HEK293 (cell line): ENCODE results near the gene C1orf35.
A peak's percentile ranks its signal among the peaks of the same experiment; 100 is the strongest.

Source experiments
- CTCF ChIA-PET: fragments of 350-600 bp; formaldehyde crosslinking; extraction: SDS; loops from one replicate; lab custom pipeline; 2021; ENCODE audit warnings: antibody characterized with exemption; lab: Yijun Ruan, JAX
- POLR2A ChIA-PET: fragments of 300-600 bp; formaldehyde crosslinking; extraction: SDS; loops from one replicate; lab custom pipeline; 2020; ENCODE audit warnings: antibody characterized with exemption, inconsistent platforms; lab: Yijun Ruan, JAX
- H3K27ac ChIP-seq: fragments of 200-500 bp; sonication (Bioruptor generic); 2 replicates; pipeline ENCODE4 v1.5.1; 2014; ENCODE audit warnings: low read depth, low read length, control low read depth, inconsistent platforms; ENCODE audit errors: extremely low read depth
- H3K36me3 ChIP-seq, 2 experiments: fragments of 200-500 bp in 1 of 2; sonication (Bioruptor generic) in 1 of 2; 1 replicate in 1 of 2; 2 replicates in 1 of 2; pipeline ENCODE4 v1.5.1; 2014 to 2017; ENCODE audit warnings: inconsistent platforms in 2 of 2, low read length in 2 of 2; ENCODE audit not compliant: control insufficient read depth in 2 of 2, insufficient read depth in 1 of 2
- H3K4me1 ChIP-seq: fragments of 200-500 bp; sonication (Bioruptor generic); 2 replicates; pipeline ENCODE4 v1.5.1; 2014; ENCODE audit warnings: mild to moderate bottlenecking, low read length, inconsistent platforms; ENCODE audit not compliant: control insufficient read depth, insufficient read depth
- H3K4me3 ChIP-seq: 2 replicates; pipeline ENCODE4 v1.5.1; 2011; ENCODE audit warnings: low read depth, mild to moderate bottlenecking, control low read depth, low read length, moderate library complexity
- H3K9me3 ChIP-seq: fragments of 200-500 bp; sonication (Bioruptor generic); 2 replicates; pipeline ENCODE4 v1.5.1; 2014; ENCODE audit warnings: low read depth, low read length, inconsistent platforms; ENCODE audit not compliant: control insufficient read depth, insufficient read depth
- GLI2 ChIP-seq: fragments of 450-650 bp; formaldehyde crosslinking; IDR thresholded peaks from 2 replicates; pipeline ENCODE4; 2017; ENCODE audit warnings: missing biosample characterization, missing genetic modification characterization, low read depth, borderline replicate concordance
- GLIS2 ChIP-seq: fragments of 450-650 bp; formaldehyde crosslinking; IDR thresholded peaks from 2 replicates; pipeline ENCODE4 v1.5.1; 2016; ENCODE audit warnings: missing biosample characterization, missing genetic modification characterization
- MYNN ChIP-seq: fragments of 450-650 bp; formaldehyde crosslinking; IDR thresholded peaks from 2 replicates; pipeline ENCODE4 v1.5.1; 2016; ENCODE audit warnings: missing biosample characterization, missing genetic modification characterization, borderline replicate concordance
- PRDM10 ChIP-seq: fragments of 450-650 bp; formaldehyde crosslinking; IDR thresholded peaks from 2 replicates; pipeline ENCODE4 v1.5.1; 2016; ENCODE audit warnings: missing biosample characterization, missing genetic modification characterization
- ZBTB1 ChIP-seq: fragments of 450-650 bp; formaldehyde crosslinking; IDR thresholded peaks from 2 replicates; pipeline ENCODE4 v1.5.1; 2016; ENCODE audit warnings: missing biosample characterization, missing genetic modification characterization
- ZNF266 ChIP-seq: fragments of 450-650 bp; formaldehyde crosslinking; IDR thresholded peaks from 2 replicates; pipeline ENCODE4 v1.5.1; 2016; ENCODE audit warnings: missing biosample characterization, missing genetic modification characterization, low read depth
- ZNF473 ChIP-seq: fragments of 450-650 bp; formaldehyde crosslinking; IDR thresholded peaks from 2 replicates; pipeline ENCODE4 v1.5.1; 2017; ENCODE audit warnings: missing biosample characterization, missing genetic modification characterization
- ZNF518A ChIP-seq: fragments of 450-650 bp; formaldehyde crosslinking; conservative IDR thresholded peaks from 2 replicates; pipeline ENCODE4 v1.5.1; 2016; ENCODE audit warnings: low read depth, missing biosample characterization, missing genetic modification characterization
- TF ChIP-seq, protein P1 (sequence below): fragments of 450-650 bp; formaldehyde crosslinking; IDR thresholded peaks from 2 replicates; pipeline ENCODE4 v1.5.1; 2016; ENCODE audit warnings: missing biosample characterization, missing genetic modification characterization, low read depth
- TF ChIP-seq, protein P2 (sequence below): fragments of 450-650 bp; formaldehyde crosslinking; IDR thresholded peaks from 2 replicates; pipeline ENCODE4 v1.5.1; 2017; ENCODE audit warnings: missing biosample characterization, missing genetic modification characterization
- TF ChIP-seq, protein P3 (sequence below): fragments of 450-650 bp; formaldehyde crosslinking; IDR thresholded peaks from 2 replicates; pipeline ENCODE4 v1.5.1; 2016; ENCODE audit warnings: missing biosample characterization, missing genetic modification characterization

C1orf35 gene

GRCh38 chr1:228065543-228066347, 37.4 kb downstream of the C1orf35 start:
- Histone ChIP-seq H3K36me3 (no peaks in the 10 kb centered on the region), H3K9me3 (no peaks in the 10 kb centered on the region), H3K27ac (no peak overlapping the region), H3K4me3 (no peak overlapping the region), H3K4me1 (no peaks in the 10 kb centered on the region; the same call in 1 of the 2 replicates)
- TF ChIP-seq, protein P1, sequence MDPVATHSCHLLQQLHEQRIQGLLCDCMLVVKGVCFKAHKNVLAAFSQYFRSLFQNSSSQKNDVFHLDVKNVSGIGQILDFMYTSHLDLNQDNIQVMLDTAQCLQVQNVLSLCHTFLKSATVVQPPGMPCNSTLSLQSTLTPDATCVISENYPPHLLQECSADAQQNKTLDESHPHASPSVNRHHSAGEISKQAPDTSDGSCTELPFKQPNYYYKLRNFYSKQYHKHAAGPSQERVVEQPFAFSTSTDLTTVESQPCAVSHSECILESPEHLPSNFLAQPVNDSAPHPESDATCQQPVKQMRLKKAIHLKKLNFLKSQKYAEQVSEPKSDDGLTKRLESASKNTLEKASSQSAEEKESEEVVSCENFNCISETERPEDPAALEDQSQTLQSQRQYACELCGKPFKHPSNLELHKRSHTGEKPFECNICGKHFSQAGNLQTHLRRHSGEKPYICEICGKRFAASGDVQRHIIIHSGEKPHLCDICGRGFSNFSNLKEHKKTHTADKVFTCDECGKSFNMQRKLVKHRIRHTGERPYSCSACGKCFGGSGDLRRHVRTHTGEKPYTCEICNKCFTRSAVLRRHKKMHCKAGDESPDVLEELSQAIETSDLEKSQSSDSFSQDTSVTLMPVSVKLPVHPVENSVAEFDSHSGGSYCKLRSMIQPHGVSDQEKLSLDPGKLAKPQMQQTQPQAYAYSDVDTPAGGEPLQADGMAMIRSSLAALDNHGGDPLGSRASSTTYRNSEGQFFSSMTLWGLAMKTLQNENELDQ (tag by site-specific recombination) = no peak
- TF ChIP-seq, protein P2, sequence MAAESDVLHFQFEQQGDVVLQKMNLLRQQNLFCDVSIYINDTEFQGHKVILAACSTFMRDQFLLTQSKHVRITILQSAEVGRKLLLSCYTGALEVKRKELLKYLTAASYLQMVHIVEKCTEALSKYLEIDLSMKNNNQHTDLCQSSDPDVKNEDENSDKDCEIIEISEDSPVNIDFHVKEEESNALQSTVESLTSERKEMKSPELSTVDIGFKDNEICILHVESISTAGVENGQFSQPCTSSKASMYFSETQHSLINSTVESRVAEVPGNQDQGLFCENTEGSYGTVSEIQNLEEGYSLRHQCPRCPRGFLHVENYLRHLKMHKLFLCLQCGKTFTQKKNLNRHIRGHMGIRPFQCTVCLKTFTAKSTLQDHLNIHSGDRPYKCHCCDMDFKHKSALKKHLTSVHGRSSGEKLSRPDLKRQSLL (tag by site-specific recombination) = no peak
- no peak for TF ChIP-seq ZBTB1 (tag by site-specific recombination)
- TF ChIP-seq MYNN (tag by site-specific recombination) = no peak
- no peak for TF ChIP-seq GLI2
- no peak for TF ChIP-seq PRDM10
- no peak for TF ChIP-seq ZNF473 (tag by site-specific recombination)
- no peak for TF ChIP-seq ZNF266
- TF ChIP-seq GLIS2 (tag by site-specific recombination) = no peak
- ChIA-PET CTCF (interaction anchor here (0.7 kb wide), 2 partner anchors 70 to 1439 kb away, joined by 3 read pairs; no protein-coding TSS in a partner anchor), POLR2A (no interaction called here)

- H3K36me3 ChIP-seq = no peaks in the 10 kb centered on the region
- POLR2A ChIA-PET = no interaction called here
- H3K4me3 ChIP-seq = no peak overlapping the region
- no peak for TF ChIP-seq ZNF518A (tag by site-specific recombination)
- TF ChIP-seq, protein P3, sequence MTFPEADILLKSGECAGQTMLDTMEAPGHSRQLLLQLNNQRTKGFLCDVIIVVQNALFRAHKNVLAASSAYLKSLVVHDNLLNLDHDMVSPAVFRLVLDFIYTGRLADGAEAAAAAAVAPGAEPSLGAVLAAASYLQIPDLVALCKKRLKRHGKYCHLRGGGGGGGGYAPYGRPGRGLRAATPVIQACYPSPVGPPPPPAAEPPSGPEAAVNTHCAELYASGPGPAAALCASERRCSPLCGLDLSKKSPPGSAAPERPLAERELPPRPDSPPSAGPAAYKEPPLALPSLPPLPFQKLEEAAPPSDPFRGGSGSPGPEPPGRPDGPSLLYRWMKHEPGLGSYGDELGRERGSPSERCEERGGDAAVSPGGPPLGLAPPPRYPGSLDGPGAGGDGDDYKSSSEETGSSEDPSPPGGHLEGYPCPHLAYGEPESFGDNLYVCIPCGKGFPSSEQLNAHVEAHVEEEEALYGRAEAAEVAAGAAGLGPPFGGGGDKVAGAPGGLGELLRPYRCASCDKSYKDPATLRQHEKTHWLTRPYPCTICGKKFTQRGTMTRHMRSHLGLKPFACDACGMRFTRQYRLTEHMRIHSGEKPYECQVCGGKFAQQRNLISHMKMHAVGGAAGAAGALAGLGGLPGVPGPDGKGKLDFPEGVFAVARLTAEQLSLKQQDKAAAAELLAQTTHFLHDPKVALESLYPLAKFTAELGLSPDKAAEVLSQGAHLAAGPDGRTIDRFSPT (tag by site-specific recombination) = 0 out of 2 replicates have a peak, but pooled peaks have one; percentile 16
- TF ChIP-seq, all 188 proteins: peak for 1
- H3K27ac ChIP-seq = no peak overlapping the region
- CTCF ChIA-PET = interaction anchor here (0.7 kb wide), 1 partner anchor 70 kb away, joined by 3 read pairs; no protein-coding TSS in a partner anchor
- no peaks in the 10 kb centered on the region for H3K9me3 ChIP-seq
- H3K4me1 ChIP-seq = peaks cover 4% of the 10 kb centered on the region
These were observed 38.2 kb downstream of the C1orf35 start for GRCh38 chr1:228064741-228065542.
